T47D (cell line): ENCODE measurements around the gene POLR2J2.
"Not testable (repeated sequence)": the region's sequence is repeated elsewhere in the genome, so short reads cannot be mapped to it uniquely, and the experiment has no call there.

ENCODE experiments used
- DNase-seq, 2 experiments: peaks; one replicate each; pipeline versions ENCODE4 v3.0.0 to v3.0.0-alpha.2; 2011 to 2012; ENCODE audit warnings: low read depth in 1 of 2, low spot score in 1 of 2
- in situ Hi-C: cut with HindIII; loops from 2 replicates; pipeline ENCODE4 v1.10.0; 2016; ENCODE audit warnings: low sequenced_read_pairs, low pct_unique_long_range_greater_than_20kb

POLR2J2 gene

GRCh38 chr7:102680780-102681179 lies 9.3 kb upstream of the POLR2J2 start:
- in situ Hi-C loops, DNase-seq: not testable (repeated sequence)

- DNase-seq, in situ Hi-C loops: not testable (repeated sequence)
These were observed 4.1 kb upstream of the POLR2J2 start for GRCh38 chr7:102675545-102675944.

GRCh38 chr7:102673447-102674067 lies 2.1 kb upstream of the POLR2J2 start:
- in situ Hi-C loops = not testable (repeated sequence)

GRCh38 chr7:102671956-102672307 lies 469 bp upstream of the POLR2J2 start:
- in situ Hi-C loops, DNase-seq: not testable (repeated sequence)

More at GRCh38 chr7:102673447-102674067, 2.1 kb upstream of the POLR2J2 start:
- not testable (repeated sequence) for DNase-seq

- in situ Hi-C loops, DNase-seq: not testable (repeated sequence)
These were observed 3.9 kb downstream of the POLR2J2 start for GRCh38 chr7:102667523-102667922.

GRCh38 chr7:102666850-102667249 lies 4.6 kb downstream of the POLR2J2 start:
- DNase-seq, in situ Hi-C loops: not testable (repeated sequence)

- in situ Hi-C loops = not testable (repeated sequence)
These were observed 6.7 kb downstream of the POLR2J2 start for GRCh38 chr7:102664765-102665164.

GRCh38 chr7:102649924-102650323 lies 21.5 kb downstream of the POLR2J2 start, which contains the start of gene SPDYE2B:
Gene SPDYE2B, plus strand, starts transcription at chr7:102650319. Its CDS starts 2,030 bp downstream, at chr7:102652349.
- DNase-seq, in situ Hi-C loops: not testable (repeated sequence)

More at GRCh38 chr7:102664765-102665164, 6.7 kb downstream of the POLR2J2 start:
- DNase-seq = not testable (repeated sequence)

- DNase-seq, in situ Hi-C loops: not testable (repeated sequence)
These were observed 23.6 kb downstream of the POLR2J2 start for GRCh38 chr7:102647813-102648212.

- in situ Hi-C loops, DNase-seq: not testable (repeated sequence)
These were observed 28.1 kb downstream of the POLR2J2 start for GRCh38 chr7:102643404-102643803.

GRCh38 chr7:102642691-102643090 lies 28.8 kb downstream of the POLR2J2 start, which contains the start of gene UPK3BL1:
Gene UPK3BL1, minus strand, starts transcription at chr7:102642791. Its CDS starts 50 bp downstream, at chr7:102642741.
- in situ Hi-C loops, DNase-seq: not testable (repeated sequence)

- DNase-seq, in situ Hi-C loops: not testable (repeated sequence)
These were observed 32.6 kb downstream of the POLR2J2 start for GRCh38 chr7:102638848-102639247.

- DNase-seq, in situ Hi-C loops: not testable (repeated sequence)
These were observed 34.5 kb downstream of the POLR2J2 start for GRCh38 chr7:102636956-102637355.

GRCh38 chr7:102635354-102635753 lies 36.1 kb downstream of the POLR2J2 start:
- DNase-seq, in situ Hi-C loops: not testable (repeated sequence)

- in situ Hi-C loops, DNase-seq: not testable (repeated sequence)
These were observed 37.2 kb downstream of the POLR2J2 start for GRCh38 chr7:102634299-102634698.

- DNase-seq, in situ Hi-C loops: not testable (repeated sequence)
These were observed 40.8 kb downstream of the POLR2J2 start for GRCh38 chr7:102630622-102631021.

GRCh38 chr7:102627271-102627904 lies 44.1 kb downstream of the POLR2J2 start:
- in situ Hi-C loops, DNase-seq: not testable (repeated sequence)

GRCh38 chr7:102618122-102618521 lies 53.3 kb downstream of the POLR2J2 start:
- DNase-seq, in situ Hi-C loops: not testable (repeated sequence)
